GM08714 (cell line): ENCODE data around the gene UPB1.

Experiments
- H3K4me3 ChIP-seq: fragments of 200-500 bp; sonication (Bioruptor generic); 2 replicates; pipeline ENCODE4 v1.5.1; 2014; ENCODE audit warnings: mild to moderate bottlenecking, low read length, inconsistent platforms
- ZNF274 ChIP-seq: IDR thresholded peaks from 2 replicates; pipeline ENCODE4 v1.6.1; 2012; ENCODE audit warnings: mild to moderate bottlenecking, low read depth, low read length

UPB1 gene

GRCh38 chr22:24567668-24568067, 72.5 kb downstream of the UPB1 start:
- no peak for TF ChIP-seq ZNF274

DNA sequence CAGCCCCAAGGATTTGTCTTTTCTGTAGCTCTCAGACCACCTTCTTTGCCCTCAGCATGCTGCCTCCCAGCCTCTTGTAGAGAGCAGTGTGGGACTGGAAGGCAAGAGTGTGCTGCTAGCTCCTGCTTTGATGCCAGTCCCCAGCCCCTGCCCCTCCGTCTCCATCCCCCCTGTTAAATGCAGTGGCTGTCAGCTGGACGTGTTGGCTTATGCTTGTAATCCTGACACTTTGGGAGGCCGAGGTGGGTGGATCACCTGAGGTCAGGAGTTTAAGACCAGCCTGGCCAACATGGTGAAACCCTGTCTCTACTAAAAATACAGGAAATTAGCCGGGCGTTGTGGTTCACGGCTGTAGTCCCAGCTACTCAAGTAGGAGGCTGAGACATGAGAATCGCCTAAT, 76.1 kb downstream of the UPB1 start:
- no peak overlapping the region for H3K4me3 ChIP-seq
- no peak for TF ChIP-seq ZNF274

More at GRCh38 chr22:24567668-24568067, 72.5 kb downstream of the UPB1 start:
- H3K4me3 ChIP-seq = no peak overlapping the region

DNA sequence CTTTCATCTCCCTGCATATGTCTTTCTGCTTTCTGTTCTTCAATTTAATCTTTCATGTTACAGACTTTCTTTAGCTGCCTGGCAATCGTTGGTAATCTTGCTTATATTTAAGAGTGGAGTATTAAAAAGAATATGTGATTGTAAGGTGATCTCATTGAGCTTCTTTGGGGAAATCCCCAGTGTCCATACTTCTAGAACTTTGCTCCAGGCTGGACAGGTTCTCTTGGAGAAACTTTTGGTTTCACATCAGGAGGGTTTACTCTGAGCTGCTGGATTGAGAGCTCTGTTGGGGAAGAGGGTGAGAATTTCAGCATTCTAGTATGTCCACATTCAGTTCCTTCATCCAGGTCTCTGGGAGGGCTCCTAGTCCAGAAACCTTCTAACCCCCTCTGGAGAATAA, 81.6 kb downstream of the UPB1 start:
- TF ChIP-seq ZNF274 = no peak
- no peak overlapping the region for H3K4me3 ChIP-seq
